Stimulated activated CD8-positive, alpha-beta memory T cell treated with anti-CD3 and anti-CD28 coated beads, Interleukin-7, amount 100 ng/mL, for 4 hours (primary cell): ENCODE results near the gene RBMS3.

Experiments used
- DNase-seq, 2 donors: peaks; one replicate each; pipeline ENCODE4 v3.0.0-alpha.2; 2020; ENCODE audit warnings: low read depth in 2 of 2

Gene RBMS3

DNA sequence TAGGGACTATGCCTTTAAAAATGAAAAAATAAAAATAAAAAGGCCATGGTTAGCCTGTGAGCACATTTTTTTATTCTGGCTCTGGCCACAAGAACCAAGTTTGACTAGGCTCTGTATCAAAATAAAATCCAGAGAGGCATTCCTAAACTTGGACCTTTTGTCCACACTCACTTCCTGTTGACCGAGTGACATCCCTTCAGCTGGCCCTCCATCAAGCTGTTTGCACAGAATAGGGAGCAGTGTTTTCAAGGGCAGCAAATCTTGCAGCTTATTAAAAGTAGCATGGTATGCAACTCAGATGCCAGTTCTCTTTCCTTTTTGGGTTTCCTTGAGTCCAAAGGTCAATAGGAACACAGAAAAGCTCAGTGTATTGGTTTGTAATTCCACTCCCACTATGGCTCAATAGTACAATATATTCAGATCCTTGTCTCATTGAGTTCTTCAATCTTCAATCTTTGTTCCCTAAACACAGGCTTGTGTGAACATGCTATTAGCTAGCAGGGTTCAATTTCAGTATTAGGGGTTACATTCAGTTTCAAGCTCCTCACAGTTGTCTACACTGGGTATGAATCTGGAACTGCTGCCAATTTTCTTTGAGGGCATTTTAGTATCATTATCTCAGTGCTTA, 244.5 kb downstream of the RBMS3 start:
- DNase-seq, result no peak

DNA sequence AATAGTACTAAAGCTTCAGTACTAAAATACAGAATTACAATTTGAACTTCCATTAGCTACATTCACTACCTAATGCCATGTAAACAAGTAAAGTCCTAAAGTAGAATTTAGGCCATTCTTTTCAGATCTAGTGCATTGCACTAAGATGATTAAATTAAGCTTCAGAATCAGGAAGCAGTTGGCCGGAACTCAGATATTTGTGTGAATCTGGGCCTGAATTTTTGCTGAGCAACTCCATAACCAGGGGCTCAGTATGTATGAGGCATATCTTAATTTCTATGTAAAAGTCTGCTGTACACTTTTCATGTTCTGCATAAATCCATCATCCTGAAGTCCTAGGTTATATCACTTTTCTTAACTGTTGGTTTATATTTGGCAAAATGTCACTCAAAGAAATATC, 246.4 kb downstream of the RBMS3 start:
- DNase-seq, result no peak

DNA sequence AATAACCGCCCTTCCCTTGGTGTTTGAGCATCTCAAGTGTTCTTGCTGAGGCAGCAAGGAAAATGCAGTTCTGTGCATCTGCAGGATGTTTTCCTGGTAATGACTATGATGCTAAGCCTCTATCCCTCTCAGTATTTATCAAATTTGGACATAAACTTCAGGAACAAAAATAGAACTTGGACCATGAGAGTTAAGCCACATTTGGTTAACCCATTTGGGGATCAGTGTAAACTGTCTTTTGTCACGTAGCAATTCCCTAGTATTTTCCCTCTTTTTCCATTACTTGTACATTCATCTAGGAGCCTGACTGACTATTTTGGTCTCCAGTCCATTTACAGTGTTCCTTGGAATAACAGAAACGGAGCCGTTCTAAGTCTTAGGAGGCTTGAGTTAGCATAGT, 250.8 kb downstream of the RBMS3 start:
- DNase-seq, result no peak

DNA sequence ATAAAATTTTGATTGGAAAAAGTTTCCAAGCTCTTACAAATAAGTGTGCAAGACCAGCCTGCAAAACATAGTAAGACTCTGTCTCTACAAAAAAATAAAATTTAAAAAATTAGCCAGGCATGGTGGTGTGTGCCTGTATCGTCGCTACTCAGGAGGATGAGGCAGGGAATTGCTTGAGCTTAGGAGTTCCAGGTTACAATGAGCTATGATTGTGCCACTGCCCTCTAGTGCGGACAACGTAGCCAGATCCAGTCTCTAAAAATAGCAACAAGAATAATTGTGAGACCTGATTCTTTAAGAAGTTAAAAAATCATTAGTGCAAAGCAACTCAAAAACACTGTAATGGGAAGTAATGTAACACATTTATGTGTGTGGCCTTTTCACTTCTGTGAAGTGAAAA, 251.6 kb downstream of the RBMS3 start:
- DNase-seq, result no peak

DNA sequence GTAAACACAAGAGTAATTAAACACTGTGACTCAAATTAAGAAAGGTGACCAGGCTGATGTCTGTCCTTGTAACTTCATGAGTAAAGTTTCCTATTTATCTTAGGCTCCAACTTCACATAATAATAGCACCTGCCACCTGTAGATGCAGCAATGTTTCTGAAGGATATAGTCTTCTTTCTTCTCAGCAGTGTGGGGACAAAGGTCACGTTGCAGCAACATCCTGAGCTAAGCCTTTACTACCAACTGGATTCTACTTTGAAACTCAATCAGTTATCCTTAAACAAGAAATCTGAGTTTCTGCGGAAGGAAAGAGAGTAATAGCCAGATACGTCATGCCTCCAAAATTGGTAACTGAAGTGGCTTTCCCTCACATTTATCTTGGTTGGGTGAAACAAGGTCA, 253.1 kb downstream of the RBMS3 start:
- no peak for DNase-seq

DNA sequence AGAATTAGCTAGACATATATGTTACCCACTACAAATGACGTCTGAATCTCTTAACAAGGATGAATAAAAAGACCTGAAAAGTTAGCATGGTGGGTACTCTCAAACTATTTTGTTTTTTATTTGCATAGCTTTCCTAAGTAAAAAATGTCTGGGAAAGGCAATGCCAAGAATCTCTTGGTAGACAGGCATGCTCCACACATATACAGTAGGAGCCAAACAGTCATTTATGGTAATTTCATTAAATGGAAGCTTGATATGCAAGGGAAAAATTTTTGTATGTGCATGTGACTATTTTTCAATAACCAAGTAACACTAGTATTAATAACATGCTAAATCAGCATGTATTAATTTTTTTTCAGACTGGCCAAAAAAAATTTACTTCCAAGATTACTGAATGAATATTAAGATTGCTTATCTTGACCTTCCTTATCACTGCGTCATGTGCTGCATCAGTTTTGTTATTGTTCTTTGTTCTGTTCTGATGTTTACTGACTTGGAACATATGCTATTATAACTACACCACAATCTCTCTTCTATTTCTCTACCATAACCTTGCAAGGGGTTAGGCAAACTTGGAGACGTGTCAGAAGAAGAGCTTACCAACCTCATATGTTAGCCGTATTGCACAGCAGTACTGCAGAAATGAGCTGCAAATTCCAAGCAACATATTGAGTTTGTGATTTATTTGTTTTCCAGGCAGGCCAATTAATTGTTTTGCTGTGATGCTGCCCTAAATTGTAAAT, 255.3 kb downstream of the RBMS3 start:
- no peak for DNase-seq

DNA sequence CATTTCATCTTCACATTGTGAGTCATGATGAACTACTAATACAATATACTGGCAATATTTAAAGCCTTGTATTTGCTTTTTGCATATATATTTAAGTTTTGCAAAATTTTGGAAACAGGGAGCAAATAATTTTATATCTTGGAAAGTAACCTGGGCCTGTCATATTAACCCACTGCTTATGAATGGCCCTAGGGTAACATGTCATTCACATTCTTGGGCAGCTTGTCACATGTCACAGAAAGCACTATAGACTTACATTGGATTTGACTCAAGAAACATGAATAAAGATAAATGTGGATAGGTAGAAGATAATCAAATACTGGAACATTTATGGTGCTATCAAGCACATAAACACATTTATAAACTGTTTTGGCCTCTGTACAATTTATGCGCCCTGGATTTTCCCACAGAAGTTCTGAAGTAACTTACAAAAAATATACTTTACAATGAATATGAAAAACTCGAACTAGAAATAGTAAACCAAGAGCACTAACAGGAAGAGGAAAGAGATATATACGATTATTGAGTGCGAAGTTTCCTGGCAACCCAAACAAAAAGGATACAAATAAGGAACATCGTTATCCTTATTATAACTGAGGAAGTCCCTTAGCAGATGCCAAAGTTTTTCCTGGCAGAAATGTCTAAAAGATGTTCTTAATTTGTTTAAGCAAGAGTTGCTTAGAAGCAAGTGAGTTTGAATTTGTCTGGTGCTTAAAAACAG, 257.2 kb downstream of the RBMS3 start:
- no peak for DNase-seq

DNA sequence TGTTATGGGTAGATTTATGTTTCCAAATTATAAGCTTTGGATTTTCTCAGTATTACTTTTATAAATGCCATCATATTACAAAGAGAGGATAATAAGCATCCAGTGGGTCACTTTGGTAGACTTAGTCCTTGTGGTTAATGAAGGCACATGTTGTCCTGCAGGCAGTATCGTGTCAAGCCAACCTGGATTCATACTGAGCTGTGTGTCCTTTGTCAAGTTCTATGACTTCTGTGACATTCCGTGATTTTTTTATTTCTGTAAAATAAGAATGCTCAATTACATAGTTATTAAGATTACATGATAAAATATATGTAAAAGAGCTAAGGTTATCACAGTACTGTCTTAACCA, 257.7 kb downstream of the RBMS3 start:
- DNase-seq, result no peak

DNA sequence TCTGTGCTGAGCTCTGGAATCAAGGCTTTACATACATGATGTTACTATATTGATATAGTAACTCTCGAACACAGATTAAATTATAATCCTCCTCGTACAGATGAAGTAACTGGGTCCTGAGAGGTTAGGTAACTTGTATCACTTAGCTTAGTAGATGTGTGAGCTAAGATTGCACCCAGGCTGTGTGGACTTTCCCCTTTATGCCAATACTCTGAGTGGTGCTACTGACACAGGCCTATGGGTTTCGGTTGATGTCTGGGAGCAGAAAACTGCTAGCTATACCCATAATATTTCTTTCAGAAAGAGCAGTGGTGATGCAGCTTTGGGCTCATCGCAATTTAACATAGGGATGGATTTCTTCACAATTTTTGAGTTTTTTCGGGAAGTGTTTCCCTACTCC, 259.7 kb downstream of the RBMS3 start:
- DNase-seq, result no peak

DNA sequence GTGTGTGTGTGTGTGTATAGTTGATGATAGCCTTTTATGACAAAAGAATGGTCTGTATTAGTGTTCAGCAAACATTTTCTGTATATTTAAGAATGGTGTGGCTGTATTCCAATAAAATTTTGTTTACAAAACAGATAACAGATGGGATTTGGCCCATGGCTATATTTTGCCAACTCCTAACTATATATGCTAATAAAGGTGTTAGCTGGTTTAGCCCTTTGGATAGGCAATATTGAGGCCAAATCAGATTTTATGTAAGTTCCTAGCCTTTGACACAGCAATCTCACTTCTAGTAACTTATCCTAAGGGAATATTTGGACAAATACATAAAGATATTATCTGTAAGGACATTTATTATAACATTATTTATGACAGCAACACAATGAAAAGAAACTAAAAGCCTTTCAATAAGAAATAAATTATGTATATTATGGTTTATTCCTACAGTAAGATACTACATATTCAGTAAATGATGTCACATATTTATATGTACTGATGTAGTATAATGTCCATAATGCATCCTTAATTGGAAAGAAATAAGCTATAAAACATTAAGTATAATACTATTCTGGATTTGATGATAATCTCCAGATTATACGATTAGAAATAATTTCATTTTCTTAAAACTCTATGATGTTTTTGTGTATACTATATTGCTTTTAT, 264.0 kb downstream of the RBMS3 start:
- DNase-seq, result no peak

DNA sequence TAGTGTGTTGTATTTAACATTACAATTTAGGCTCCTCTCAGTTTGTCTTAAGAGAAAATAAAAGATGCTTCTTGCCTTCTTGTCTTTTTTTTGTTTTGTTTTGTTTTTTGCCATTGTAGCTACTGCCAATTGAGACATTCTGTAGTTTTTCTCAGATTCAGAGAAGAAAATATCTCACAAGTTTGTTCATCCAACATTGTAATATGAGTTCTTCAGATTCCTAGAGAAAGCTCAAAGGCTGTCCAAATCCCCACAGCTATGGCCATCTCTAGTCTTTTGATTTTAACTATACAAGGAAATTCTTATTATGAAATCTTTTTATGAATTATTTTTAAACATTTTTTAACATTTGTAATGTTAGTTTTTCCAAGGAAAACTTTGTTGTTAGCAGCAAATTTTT, 264.7 kb downstream of the RBMS3 start:
- no peak for DNase-seq

DNA sequence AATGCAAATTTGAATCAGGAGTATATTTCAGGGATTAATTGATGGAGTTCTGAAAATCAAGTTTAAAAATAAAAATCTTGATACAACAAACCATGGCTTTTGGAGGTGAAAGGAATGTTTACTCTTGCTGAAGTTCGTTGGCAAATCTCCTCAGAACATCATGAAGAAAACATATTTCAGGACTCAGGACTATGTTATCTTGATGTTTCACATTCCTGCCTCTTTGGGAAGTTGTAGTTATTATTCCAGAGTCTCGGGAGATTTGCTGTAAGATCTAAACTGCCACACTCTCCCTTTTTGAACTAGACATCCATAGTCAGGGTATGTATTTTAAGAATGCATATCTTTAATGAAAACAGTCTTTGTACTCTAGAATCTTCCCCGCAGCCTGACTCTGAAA, 271.2 kb downstream of the RBMS3 start:
- DNase-seq, result no peak

DNA sequence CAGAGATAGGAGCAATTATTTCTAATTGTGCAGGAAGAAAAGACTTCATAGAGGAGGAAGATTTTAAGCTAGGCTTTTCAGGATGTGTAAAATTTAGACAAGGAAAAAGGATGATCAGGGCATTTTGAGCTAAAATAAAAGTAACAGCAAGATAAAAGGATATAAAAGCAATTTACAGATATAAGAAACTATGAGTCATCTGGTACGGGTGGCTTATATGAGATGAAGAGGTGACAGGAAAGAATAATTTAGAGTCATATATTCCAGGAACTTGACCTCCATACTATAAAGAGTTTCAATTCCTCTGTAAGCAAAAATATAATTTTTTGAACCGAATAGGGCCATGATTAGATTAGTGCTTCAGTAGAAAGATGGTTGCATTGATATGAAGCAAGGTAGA, 273.7 kb downstream of the RBMS3 start:
- DNase-seq, result no peak

DNA sequence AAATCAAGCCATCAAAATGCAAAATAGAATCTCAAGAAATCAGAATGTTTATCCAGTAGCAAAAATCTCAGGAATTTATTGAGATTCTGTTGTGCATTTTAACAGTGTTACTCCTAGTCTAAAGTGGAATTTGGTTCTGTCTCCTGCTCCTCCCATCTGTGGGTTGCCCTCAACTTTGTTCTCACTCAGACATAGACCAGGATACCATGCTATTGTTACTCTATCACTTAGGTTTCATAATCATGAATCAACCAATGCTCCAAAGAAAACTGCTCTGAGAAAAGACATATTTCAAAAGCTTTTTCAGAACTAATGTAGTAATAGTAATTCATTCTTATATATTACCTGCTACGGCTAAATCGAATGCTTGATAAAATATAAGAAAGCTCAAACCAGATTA, 274.7 kb downstream of the RBMS3 start:
- DNase-seq, result no peak

DNA sequence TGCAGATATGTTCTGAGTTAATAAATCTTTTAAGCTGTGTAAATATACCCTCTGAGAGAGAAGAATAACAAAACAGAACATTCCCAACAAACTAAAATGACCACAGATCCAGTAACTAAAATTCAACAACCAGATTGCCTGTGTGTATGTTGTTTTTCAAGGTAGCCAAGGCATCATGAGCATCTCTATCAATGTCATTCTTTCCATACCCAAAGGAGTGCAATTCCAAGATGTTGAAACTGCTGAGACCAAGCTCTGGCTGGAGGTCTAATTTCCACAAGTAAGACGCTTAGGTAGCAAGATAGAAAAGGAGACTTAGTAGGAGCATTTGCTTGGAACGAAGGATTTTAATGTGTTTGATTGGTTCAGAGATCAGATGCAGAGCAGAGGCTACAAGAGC, 276.3 kb downstream of the RBMS3 start:
- DNase-seq, result no peak

DNA sequence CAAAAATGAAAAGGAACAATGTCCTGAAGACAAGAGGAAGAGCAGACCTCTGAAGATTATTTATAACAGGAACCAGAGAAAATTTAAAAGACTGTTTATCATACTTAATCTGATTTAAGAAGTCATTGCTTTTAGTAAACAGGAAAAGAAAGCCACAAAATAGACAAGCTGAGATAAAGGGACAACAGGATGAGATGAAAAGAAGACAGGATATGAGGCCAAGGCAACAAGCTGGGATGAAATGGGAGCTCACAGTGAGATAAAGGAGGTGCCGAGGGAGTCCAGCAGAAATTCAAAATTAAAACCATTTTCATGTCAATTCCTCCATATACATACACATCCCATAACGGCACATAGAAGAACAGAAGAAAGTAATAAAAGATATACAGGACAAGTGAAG, 277.0 kb downstream of the RBMS3 start:
- DNase-seq, result no peak

DNA sequence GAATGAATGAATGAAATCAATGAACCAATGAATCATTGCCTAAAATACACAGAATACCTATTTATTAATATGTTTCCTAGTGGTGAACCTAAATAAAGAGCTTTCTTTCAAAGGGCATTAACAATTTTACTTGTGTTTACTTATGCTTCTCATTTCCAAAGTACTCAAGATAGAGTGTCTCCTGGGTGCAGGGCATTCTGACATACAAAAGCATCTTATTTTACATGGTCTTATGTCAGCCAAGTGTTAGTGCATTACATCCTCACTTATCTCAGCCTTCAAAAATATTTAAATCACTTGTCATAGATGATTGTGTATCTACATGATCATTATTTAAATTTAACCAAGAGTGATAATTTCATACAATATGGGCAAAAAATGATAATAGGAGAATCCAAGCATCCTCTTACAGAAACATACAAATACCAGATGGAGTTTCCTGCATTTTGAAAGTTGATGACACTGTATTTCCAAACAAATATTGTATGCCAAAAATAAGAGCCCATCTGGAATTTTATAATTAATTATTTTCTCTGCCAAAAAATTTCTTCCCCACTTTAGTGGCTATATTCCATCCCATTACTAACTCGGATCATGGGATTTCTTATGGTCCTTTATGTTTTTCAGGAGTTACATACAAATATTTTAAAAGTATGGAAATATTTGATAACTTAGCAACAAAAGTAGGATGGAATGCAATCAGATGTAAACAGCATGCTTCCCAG, 279.0 kb downstream of the RBMS3 start:
- DNase-seq, result no peak

DNA sequence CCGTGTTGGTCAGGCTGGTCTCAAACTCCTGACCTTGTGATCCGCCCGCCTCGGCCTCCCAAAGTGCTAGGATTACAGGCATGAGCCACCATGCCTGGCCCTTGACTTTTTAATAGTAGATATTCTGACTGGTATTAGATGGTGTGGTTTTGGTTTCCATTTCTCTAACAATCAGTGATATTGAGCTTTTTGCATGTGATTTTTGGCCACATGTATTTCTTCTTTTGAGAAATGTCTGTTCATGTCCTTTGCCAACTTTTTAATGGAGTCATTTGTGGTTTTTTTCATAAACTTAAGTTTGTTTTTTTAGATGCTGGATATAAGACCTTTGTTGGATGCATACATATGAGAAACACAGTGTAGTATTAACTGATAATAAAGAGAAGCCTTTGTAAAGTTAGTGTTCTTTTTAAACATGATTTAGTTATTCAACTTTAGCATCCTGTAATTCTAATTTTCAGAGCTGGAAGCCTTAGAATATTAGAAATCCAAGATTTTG, 280.8 kb downstream of the RBMS3 start:
- no peak for DNase-seq

DNA sequence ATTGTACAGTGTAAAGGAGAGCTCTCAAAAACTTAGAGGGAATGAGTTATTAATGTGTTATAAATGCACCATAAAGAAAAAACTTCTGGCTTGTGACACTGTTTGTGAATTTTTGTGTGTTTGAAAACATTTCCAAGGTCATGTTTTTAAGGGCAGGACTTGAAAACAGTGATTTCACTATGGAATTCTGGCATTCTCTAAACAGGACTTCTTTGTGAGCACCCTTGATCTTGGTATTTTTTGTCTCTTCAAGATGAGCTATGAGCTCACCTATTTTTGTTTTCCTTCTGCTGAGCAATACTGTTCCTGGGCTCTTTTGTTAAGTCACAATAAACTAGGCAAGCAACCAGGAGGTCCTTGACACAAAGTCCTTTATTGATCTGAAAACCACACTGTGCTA, 284.4 kb downstream of the RBMS3 start:
- DNase-seq, result no peak

DNA sequence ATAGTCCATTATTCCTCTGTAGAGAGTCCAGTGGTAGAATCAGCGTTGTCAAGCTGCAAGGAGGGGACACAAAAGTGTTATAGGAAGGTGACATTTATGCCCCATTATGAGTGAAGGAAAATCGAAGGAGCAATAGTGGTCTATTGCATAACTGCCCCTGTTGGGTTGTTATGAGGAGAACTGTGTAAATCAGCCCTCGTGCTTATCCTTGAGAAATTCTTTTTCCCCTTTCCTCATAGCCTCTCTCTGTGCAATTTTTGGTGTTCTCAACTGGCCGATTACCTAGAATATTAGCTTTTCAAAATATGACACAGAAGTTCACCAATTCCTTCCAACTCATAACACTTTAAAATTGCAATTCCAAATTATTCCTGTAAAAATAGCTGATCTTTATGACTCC, 286.6 kb downstream of the RBMS3 start:
- no peak for DNase-seq

DNA sequence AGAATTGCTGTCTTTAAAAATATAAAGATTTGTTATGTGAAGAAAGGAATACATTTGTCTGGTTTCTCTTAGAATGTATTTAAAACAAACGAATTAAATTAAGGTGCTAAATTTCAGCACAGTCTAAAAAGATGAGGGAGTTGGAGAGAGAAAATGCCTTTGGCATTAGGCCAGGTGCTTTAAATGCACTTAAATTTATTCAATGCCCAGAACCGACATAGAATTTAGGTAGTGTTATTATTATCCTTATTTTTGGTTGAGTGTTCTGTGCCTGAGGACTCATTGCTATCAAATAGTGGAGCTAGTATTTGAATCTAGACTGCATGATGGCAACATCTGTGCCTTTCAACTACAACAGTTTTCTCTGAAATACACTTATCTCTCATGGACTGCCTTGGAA, 287.5 kb downstream of the RBMS3 start:
- no peak for DNase-seq

DNA sequence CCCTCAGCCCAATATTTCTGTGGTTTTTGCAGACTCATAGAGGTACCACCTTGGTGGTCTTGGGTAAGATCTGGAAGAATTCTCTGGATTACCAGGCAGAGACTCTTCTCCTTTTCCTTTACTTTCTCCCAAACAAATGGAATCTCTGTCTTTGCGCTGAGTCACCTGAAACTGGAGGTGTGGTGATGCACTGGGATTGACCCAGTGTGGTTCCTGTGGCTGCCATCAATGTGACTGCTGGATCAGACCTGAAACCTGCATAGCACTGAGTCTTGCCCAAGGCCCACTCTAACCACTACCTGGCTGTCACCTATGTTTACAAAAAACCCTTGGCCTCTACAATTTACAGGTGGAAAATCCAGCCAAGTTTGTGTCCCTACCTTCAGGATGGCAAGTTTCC, 295.3 kb downstream of the RBMS3 start:
- DNase-seq, result no peak
